HepG2 (cell line): ENCODE results near the gene SLC39A1. TPM values are rescaled to one million over a fixed set of nuclear protein-coding genes. Genes with fewer than 3 reads are reported as not detected.

Source experiments
- ATF4 ChIP-seq, 2 experiments: fragments of 450-650 bp in 1 of 2; sonication (generic) in 1 of 2; formaldehyde crosslinking; IDR thresholded peaks; 2 replicates each; pipeline versions ENCODE4 v1.5.0 to v1.8.0; 2020 to 2022; ENCODE audit warnings: mild to moderate bottlenecking in 1 of 2, missing genetic modification reagents in 1 of 2
- CREBL2 ChIP-seq: sonication (generic); formaldehyde crosslinking; IDR thresholded peaks from 2 replicates; pipeline ENCODE4 v1.8.1; 2023; ENCODE audit warnings: missing genetic modification reagents, mild to moderate bottlenecking, borderline replicate concordance
- FOXA1 ChIP-seq, 2 experiments: fragments of 450-650 bp in 1 of 2; sonication (generic) in 1 of 2; formaldehyde crosslinking in 1 of 2; IDR thresholded peaks; 2 replicates each; pipeline versions ENCODE4 v1.4.0 to v1.6.1; 2016 to 2020; ENCODE audit warnings: missing genetic modification reagents in 1 of 2
- FUBP1 ChIP-seq: sonication (generic); formaldehyde crosslinking; IDR thresholded peaks from 2 replicates; pipeline ENCODE4 v1.5.1; 2020; ENCODE audit warnings: missing genetic modification reagents, mild to moderate bottlenecking, borderline replicate concordance
- HDAC2 ChIP-seq: sonication (generic); formaldehyde crosslinking; IDR thresholded peaks from 2 replicates; pipeline ENCODE4 v1.4.0; 2020; ENCODE audit warnings: missing genetic modification reagents
- HMGA1 ChIP-seq: sonication (generic); formaldehyde crosslinking; conservative IDR thresholded peaks from 2 replicates; pipeline ENCODE4 v1.4.0; 2020; ENCODE audit warnings: missing genetic modification reagents
- HNF4A ChIP-seq: sonication (generic); formaldehyde crosslinking; IDR thresholded peaks from 2 replicates; pipeline ENCODE4 v1.4.0; 2020; ENCODE audit warnings: missing genetic modification reagents
- KDM4B ChIP-seq: sonication (generic); formaldehyde crosslinking; IDR thresholded peaks from 2 replicates; pipeline ENCODE4 v1.4.0; 2020; ENCODE audit warnings: missing genetic modification reagents
- MNT ChIP-seq: fragments of 450-650 bp; IDR thresholded peaks from 2 replicates; pipeline ENCODE4 v1.6.1; 2016
- MYC ChIP-seq: sonication (generic); formaldehyde crosslinking; IDR thresholded peaks from 2 replicates; pipeline ENCODE4 v1.9.0; 2021; ENCODE audit warnings: missing genetic modification reagents, borderline replicate concordance
- RFX5 ChIP-seq: IDR thresholded peaks from 2 replicates; pipeline ENCODE4 v1.6.1; 2011; ENCODE audit warnings: low read depth, low read length, improper control_type of control experiment
- SIN3B ChIP-seq: fragments of 150-350 bp; IDR thresholded peaks from 2 replicates; pipeline ENCODE4 v1.6.1; 2014; ENCODE audit warnings: low read length
- SIX1 ChIP-seq: sonication (generic); formaldehyde crosslinking; IDR thresholded peaks from 2 replicates; pipeline ENCODE4 v1.4.0; 2020; ENCODE audit warnings: missing genetic modification reagents, borderline replicate concordance
- SP1 ChIP-seq, 2 experiments: fragments of 450-650 bp in 1 of 2; sonication (generic) in 1 of 2; formaldehyde crosslinking in 1 of 2; IDR thresholded peaks; 2 replicates each; pipeline versions ENCODE4 v1.4.0 to v1.6.1; 2016 to 2020; ENCODE audit warnings: missing genetic modification reagents in 1 of 2
- TFDP1 ChIP-seq: IDR thresholded peaks from 2 replicates; pipeline ENCODE4 v1.6.1; 2016; ENCODE audit warnings: missing compliant biosample characterization, missing genetic modification reagents, borderline replicate concordance
- WIZ ChIP-seq: sonication (generic); formaldehyde crosslinking; IDR thresholded peaks from 2 replicates; pipeline ENCODE4 v1.5.1; 2020; ENCODE audit warnings: mild to moderate bottlenecking, missing genetic modification reagents
- ZMAT3 ChIP-seq: sonication (generic); formaldehyde crosslinking; conservative IDR thresholded peaks from 2 replicates; pipeline ENCODE4 v1.7.0; 2021; ENCODE audit warnings: missing genetic modification reagents
- ZNF33A ChIP-seq: sonication (generic); formaldehyde crosslinking; IDR thresholded peaks from 2 replicates; pipeline ENCODE4 v1.5.1; 2020; ENCODE audit warnings: missing genetic modification reagents, mild to moderate bottlenecking, moderate library complexity, borderline replicate concordance
- ZNF382 ChIP-seq: sonication (generic); formaldehyde crosslinking; IDR thresholded peaks from 2 replicates; pipeline ENCODE4 v1.5.0; 2020; ENCODE audit warnings: missing genetic modification reagents, mild to moderate bottlenecking, borderline replicate concordance
- ZNF570 ChIP-seq: sonication (generic); formaldehyde crosslinking; IDR thresholded peaks from 2 replicates; pipeline ENCODE4 v1.4.0; 2020; ENCODE audit warnings: mild to moderate bottlenecking, missing genetic modification reagents, borderline replicate concordance
- ZUFSP ChIP-seq: sonication (generic); formaldehyde crosslinking; IDR thresholded peaks from 2 replicates; pipeline ENCODE4 v1.9.0; 2021; ENCODE audit warnings: missing genetic modification reagents, mild to moderate bottlenecking, borderline replicate concordance
- polyA plus RNA-seq, 8 experiments: library from polyadenylated mRNA; depleted of rRNA in 3 of 8; stranded (reverse) in 7 of 8; unstranded in 1 of 8; fragments of >200 nt; fragmentation: Illumina TruSeq in 4 of 8; extraction: Trizol in 4 of 8; gene quantifications; 2 replicates each; pipeline versions ENCODE4 v1.2.1 to v1.2.3, GENCODE V29; 2011 to 2016; ENCODE audit warnings: low read depth in 4 of 8, missing spikeins in 1 of 8, mixed read lengths in 1 of 8; ENCODE audit not compliant: insufficient read depth in 1 of 8
- total RNA-seq, 5 experiments: library from RNA; depleted of rRNA; stranded (reverse); fragments of >200 nt; fragmentation: Illumina TruSeq; extraction: Trizol; gene quantifications; 2 replicates each; pipeline ENCODE4 v1.2.3, GENCODE V29; 2016; ENCODE audit warnings: low read depth in 1 of 5

SLC39A1 gene
- total and polyA plus RNA-seq, 2 of the 13 experiments (the other 11 are each of a cell fraction or from before 2014, with no cell fraction given): 71.2 to 78.4 TPM

GRCh38 chr1:153990468-153991150 is 27.3 kb upstream of the SLC39A1 start, which contains the start of gene RPS27 (continued):
- TF ChIP-seq TFDP1 (CRISPR knock-in tag) (peak; percentile 42; the same call in 1 of the 2 replicates), FUBP1 (CRISPR knock-in tag) (no peak), MYC (CRISPR knock-in tag) (peak; percentile 91; the same call in 1 of the 2 replicates), SP1 (IDR thresholded peaks at IDR 0.05) (no peak), SP1 (CRISPR knock-in tag; IDR thresholded peaks at IDR 0.05) (peak; percentile 63), CREBL2 (peak; percentile 83; the same call in 1 of the 2 replicates), RFX5 (peak; percentile 47), SIX1 (0 out of 2 replicates have a peak, but pooled peaks have one; percentile 61), SIN3B (peak; percentile 62; the same call in 1 of the 2 replicates), ZMAT3 (CRISPR knock-in tag) (peak; percentile 69; the same call in 1 of the 2 replicates), KDM4B (CRISPR knock-in tag) (peak; percentile 70; the same call in 1 of the 2 replicates), MNT (no peak), ATF4 (CRISPR knock-in tag; IDR thresholded peaks at IDR 0.05) (peak in 1 of 2 experiments; percentile 83; a peak in 2 of 4 replicates), ZNF570 (CRISPR knock-in tag) (0 out of 2 replicates have a peak, but pooled peaks have one; percentile 80), ZNF33A (CRISPR knock-in tag) (0 out of 2 replicates have a peak, but pooled peaks have one; percentile 67), ZUFSP (no peak), WIZ (CRISPR knock-in tag) (peak; percentile 68; the same call in 1 of the 2 replicates), ZNF382 (CRISPR knock-in tag) (no peak), FOXA1 (IDR thresholded peaks at IDR 0.05) (no peak), FOXA1 (CRISPR knock-in tag; IDR thresholded peaks at IDR 0.05) (no peak), HNF4A (CRISPR knock-in tag) (0 out of 2 replicates have a peak, but pooled peaks have one; percentile 11), HMGA1 (CRISPR knock-in tag) (no peak), HDAC2 (CRISPR knock-in tag) (peak; percentile 64)
